CD4-positive, alpha-beta T cell treated with Interleukin-4 for 4 hours (primary cell): ENCODE data around the gene CEP192.

Experiments used
- DNase-seq: peaks from one replicate; pipeline ENCODE4 v3.0.0-alpha.2; 2020

Gene CEP192

GRCh38 chr18:13105059-13105458 lies 113.9 kb downstream of the CEP192 start:
- no peak for DNase-seq

- DNase-seq = no peak
Measured at GRCh38 chr18:13107074-13107473, 115.9 kb downstream of the CEP192 start.

GRCh38 chr18:13108330-13108729 lies 117.2 kb downstream of the CEP192 start:
- no peak for DNase-seq

- no peak for DNase-seq
Measured at GRCh38 chr18:13110559-13110958, 119.4 kb downstream of the CEP192 start.

GRCh38 chr18:13112982-13113381 lies 121.8 kb downstream of the CEP192 start:
- no peak for DNase-seq

GRCh38 chr18:13120255-13120654 lies 129.1 kb downstream of the CEP192 start:
- no peak for DNase-seq

GRCh38 chr18:13120983-13121441 lies 129.8 kb downstream of the CEP192 start:
- no peak for DNase-seq

- DNase-seq = no peak
Measured at GRCh38 chr18:13124411-13124810, 133.2 kb downstream of the CEP192 start.

- DNase-seq = no peak
Measured at GRCh38 chr18:13125191-13125590, 134.0 kb downstream of the CEP192 start.

- DNase-seq = no peak
Measured at GRCh38 chr18:13126966-13127598, 135.9 kb downstream of the CEP192 start.

GRCh38 chr18:13131283-13131682 lies 140.1 kb downstream of the CEP192 start:
- no peak for DNase-seq

GRCh38 chr18:13134551-13135401 lies 143.6 kb downstream of the CEP192 start:
- no peak for DNase-seq

- peak; percentile 29 for DNase-seq
Measured at GRCh38 chr18:13136056-13136903, 145.1 kb downstream of the CEP192 start.

- no peak for DNase-seq
Measured at GRCh38 chr18:13136904-13137669, 145.9 kb downstream of the CEP192 start.

- DNase-seq = peak; percentile 90
Measured at GRCh38 chr18:13137670-13138419, 146.7 kb downstream of the CEP192 start.

GRCh38 chr18:13138420-13139139 lies 147.4 kb downstream of the CEP192 start:
- no peak for DNase-seq

- no peak for DNase-seq
Measured at GRCh38 chr18:13139885-13140450, 148.8 kb downstream of the CEP192 start.

GRCh38 chr18:13141209-13141608 lies 150.0 kb downstream of the CEP192 start:
- no peak for DNase-seq

- no peak for DNase-seq
Measured at GRCh38 chr18:13145636-13146190, 154.6 kb downstream of the CEP192 start.

GRCh38 chr18:13147130-13147529 lies 156.0 kb downstream of the CEP192 start:
- no peak for DNase-seq
